HG03108 (cell line): ENCODE data around the gene RFX1.
"Not testable (repeated sequence)": the region's sequence is repeated elsewhere in the genome, so short reads cannot be mapped to it uniquely, and the experiment has no call there.

ENCODE experiments used
- ATAC-seq: cut with Tn5 transposase; IDR thresholded peaks from one replicate; pipeline ENCODE4 v1.9.1; 2021; ENCODE audit warnings: moderate library complexity; ENCODE audit not compliant: unreplicated experiment

Gene RFX1

GRCh38 chr19:14006085-14006765 lies at the start of gene RFX1:
Gene RFX1 (minus strand): TSS chr19:14006320. CDS start chr19:13993843, 12,477 bp downstream.
- peak; percentile 70 for ATAC-seq

GRCh38 chr19:14055396-14055795 lies 49.3 kb upstream of the RFX1 start:
- no peak for ATAC-seq

GRCh38 chr19:14054721-14055120 lies 48.6 kb upstream of the RFX1 start:
- no peak for ATAC-seq

GRCh38 chr19:14054099-14054498 lies 48.0 kb upstream of the RFX1 start:
- ATAC-seq, result no peak

- ATAC-seq, result no peak
Measured at GRCh38 chr19:14053500-14053899, 47.4 kb upstream of the RFX1 start.

GRCh38 chr19:14053032-14053431 lies 46.9 kb upstream of the RFX1 start:
- no peak for ATAC-seq

- no peak for ATAC-seq
Measured at GRCh38 chr19:14052470-14052869, 46.4 kb upstream of the RFX1 start.

GRCh38 chr19:14051980-14052379 lies 45.9 kb upstream of the RFX1 start:
- no peak for ATAC-seq

GRCh38 chr19:14050961-14051360 lies 44.8 kb upstream of the RFX1 start:
- ATAC-seq, result not testable (repeated sequence)

GRCh38 chr19:14050512-14050911 lies 44.4 kb upstream of the RFX1 start:
- ATAC-seq, result no peak

- ATAC-seq, result no peak
Measured at GRCh38 chr19:14048443-14049153, 42.5 kb upstream of the RFX1 start.

GRCh38 chr19:14047866-14048265 lies 41.7 kb upstream of the RFX1 start:
- ATAC-seq, result not testable (repeated sequence)

GRCh38 chr19:14042659-14043608 lies 36.8 kb upstream of the RFX1 start:
- not testable (repeated sequence) for ATAC-seq

GRCh38 chr19:14039181-14039580 lies 33.1 kb upstream of the RFX1 start:
- ATAC-seq, result no peak

GRCh38 chr19:14035706-14036105 lies 29.6 kb upstream of the RFX1 start:
- no peak for ATAC-seq

GRCh38 chr19:14035159-14035558 lies 29.0 kb upstream of the RFX1 start:
- ATAC-seq, result not testable (repeated sequence)

- ATAC-seq, result no peak
Measured at GRCh38 chr19:14033946-14034345, 27.8 kb upstream of the RFX1 start.

- ATAC-seq, result peak; percentile 58
Measured at GRCh38 chr19:14031719-14032480, 25.8 kb upstream of the RFX1 start, which contains the start of gene IL27RA. Gene IL27RA (plus strand): TSS chr19:14031762. CDS start chr19:14031873, 111 bp downstream.

GRCh38 chr19:14030997-14031718 lies 25.0 kb upstream of the RFX1 start:
- ATAC-seq, result no peak

- ATAC-seq, result no peak
Measured at GRCh38 chr19:14028901-14029300, 22.8 kb upstream of the RFX1 start.
